ENCODE data around the gene AKT1.
"Not testable (repeated sequence)": the region's sequence is repeated elsewhere in the genome, so short reads cannot be mapped to it uniquely, and the experiment has no call there.

AKT1 gene

GRCh38 chr14:104794993-104795780 is at the start of gene AKT1:
TSS of gene AKT1 (minus strand) at chr14:104795748. CDS start at chr14:104792643, 3,105 bp downstream.
- FAIRE-seq (no peak), DNase-seq (ENCODE audit: insufficient read length, low spot score) (no peak)
- no peak for TF ChIP-seq CTCF (IDR thresholded peaks at IDR 0.05; ENCODE audit: insufficient read depth, missing control alignments)

- no peak for TF ChIP-seq CTCF (IDR thresholded peaks at IDR 0.05; ENCODE audit: insufficient read depth, missing control alignments)
- DNase-seq (ENCODE audit: insufficient read length, low spot score) = no peak
- no peak for FAIRE-seq
These were observed 49.6 kb upstream of the AKT1 start for GRCh38 chr14:104845033-104845666.

- DNase-seq (ENCODE audit: insufficient read length, low spot score) = no peak
These were observed 48.9 kb upstream of the AKT1 start for GRCh38 chr14:104844306-104845032.

GRCh38 chr14:104843442-104844305 is 48.1 kb upstream of the AKT1 start:
- no peak for FAIRE-seq
- TF ChIP-seq CTCF (IDR thresholded peaks at IDR 0.05; ENCODE audit: insufficient read depth, missing control alignments) = no peak
- DNase-seq (ENCODE audit: insufficient read length, low spot score) = peak; percentile 3

More at GRCh38 chr14:104844306-104845032, 48.9 kb upstream of the AKT1 start:
- TF ChIP-seq CTCF (IDR thresholded peaks at IDR 0.05; ENCODE audit: insufficient read depth, missing control alignments) = no peak
- FAIRE-seq = no peak

- no peak for TF ChIP-seq CTCF (IDR thresholded peaks at IDR 0.05; ENCODE audit: insufficient read depth, missing control alignments)
- FAIRE-seq = no peak
- no peak for DNase-seq (ENCODE audit: insufficient read length, low spot score)
These were observed 47.5 kb upstream of the AKT1 start for GRCh38 chr14:104843006-104843405.

- FAIRE-seq = no peak
- DNase-seq (ENCODE audit: insufficient read length, low spot score) = no peak
- TF ChIP-seq CTCF (IDR thresholded peaks at IDR 0.05; ENCODE audit: insufficient read depth, missing control alignments) = no peak
These were observed 46.2 kb upstream of the AKT1 start for GRCh38 chr14:104841730-104842129.

GRCh38 chr14:104836171-104836935 is 40.8 kb upstream of the AKT1 start:
- DNase-seq (ENCODE audit: insufficient read length, low spot score); FAIRE-seq: not testable (repeated sequence)

Data from D721Med (cell line).